GF-D8 (cell line): ENCODE results near the gene DCAF11.
"Not testable (repeated sequence)": the region's sequence is repeated elsewhere in the genome, so short reads cannot be mapped to it uniquely, and the experiment has no call there.

Experiments
- DNase-seq: peaks from one replicate; lab custom pipeline; 2025; lab: John Stamatoyannopoulos, UW

The DCAF11 gene

DNA sequence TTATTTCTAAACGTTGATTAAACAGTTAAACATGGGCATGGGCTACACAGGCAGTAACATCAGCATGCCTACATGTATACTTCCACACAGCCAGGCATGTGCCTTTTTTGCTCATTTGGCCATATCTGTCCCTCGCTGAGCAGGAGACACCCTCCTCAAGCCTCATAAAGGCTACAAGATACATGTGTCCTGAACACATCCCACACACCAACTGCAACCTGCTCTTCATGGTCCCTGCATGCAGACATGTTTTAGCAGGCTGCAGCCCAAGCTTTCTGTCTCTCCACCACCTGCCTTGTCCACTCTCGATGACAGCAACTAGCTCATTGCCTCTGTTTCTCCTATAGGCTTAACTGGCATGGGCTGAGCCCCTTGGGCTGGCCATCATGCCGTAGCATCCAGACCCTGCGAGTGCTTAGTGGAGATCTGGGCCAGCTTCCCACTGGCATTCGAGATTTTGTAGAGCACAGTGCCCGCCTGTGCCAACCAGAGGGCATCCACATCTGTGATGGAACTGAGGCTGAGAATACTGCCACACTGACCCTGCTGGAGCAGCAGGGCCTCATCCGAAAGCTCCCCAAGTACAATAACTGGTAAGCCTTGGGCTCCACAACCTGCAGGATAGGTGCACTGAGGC lies 17.9 kb upstream of the DCAF11 start:
- DNase-seq: no peak

DNA sequence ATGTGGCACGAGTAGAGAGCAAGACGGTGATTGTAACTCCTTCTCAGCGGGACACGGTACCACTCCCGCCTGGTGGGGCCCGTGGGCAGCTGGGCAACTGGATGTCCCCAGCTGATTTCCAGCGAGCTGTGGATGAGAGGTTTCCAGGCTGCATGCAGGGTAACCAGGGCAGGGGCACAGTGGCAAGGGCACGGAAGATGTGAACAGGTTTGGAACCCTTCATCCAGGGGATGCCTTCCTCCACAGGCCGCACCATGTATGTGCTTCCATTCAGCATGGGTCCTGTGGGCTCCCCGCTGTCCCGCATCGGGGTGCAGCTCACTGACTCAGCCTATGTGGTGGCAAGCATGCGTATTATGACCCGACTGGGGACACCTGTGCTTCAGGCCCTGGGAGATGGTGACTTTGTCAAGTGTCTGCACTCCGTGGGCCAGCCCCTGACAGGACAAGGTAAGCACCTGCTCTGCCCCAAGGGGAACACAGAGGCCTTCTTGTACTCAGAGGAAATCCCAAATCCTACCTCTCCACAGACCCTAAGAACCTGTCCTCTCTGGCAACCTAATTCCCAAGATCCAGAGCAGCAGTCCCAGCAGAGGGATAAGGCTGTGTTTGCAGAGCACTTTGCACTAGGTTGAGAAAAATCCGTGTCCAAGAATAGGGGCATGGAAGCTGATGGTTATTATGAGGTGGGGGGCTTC lies 16.2 kb upstream of the DCAF11 start:
- DNase-seq: no peak

DNA sequence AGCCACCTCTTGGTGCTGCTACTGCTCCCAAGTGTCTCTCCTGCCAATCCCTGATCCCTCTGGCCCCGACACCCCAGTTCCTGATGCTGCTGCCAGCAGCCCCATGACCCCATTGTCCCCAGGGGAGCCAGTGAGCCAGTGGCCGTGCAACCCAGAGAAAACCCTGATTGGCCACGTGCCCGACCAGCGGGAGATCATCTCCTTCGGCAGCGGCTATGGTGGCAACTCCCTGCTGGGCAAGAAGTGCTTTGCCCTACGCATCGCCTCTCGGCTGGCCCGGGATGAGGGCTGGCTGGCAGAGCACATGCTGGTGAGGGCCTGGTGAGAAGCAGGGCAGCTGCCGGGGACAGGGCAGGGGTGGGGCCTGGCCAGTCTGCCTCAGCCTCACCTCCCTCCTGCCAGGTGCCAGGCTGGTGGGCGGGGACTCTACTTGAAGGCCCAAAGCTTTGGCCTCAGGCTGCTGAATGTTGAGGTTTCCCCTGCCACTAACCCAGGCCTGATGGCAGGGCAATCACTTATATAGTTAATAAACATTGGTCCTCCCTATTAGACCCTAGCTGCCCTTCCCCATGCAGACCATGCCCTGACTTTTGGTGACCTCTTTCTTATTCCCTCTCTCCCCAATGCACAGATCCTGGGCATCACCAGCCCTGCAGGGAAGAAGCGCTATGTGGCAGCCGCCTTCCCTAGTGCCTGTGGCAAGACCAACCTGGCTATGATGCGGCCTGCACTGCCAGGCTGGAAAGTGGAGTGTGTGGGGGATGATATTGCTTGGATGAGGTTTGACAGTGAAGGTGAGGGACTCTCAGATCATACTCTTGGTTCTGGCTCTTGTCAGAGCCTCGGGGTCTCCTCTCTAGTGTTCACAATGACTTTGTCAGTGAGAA lies 15.4 kb upstream of the DCAF11 start:
- DNase-seq: no peak

DNA sequence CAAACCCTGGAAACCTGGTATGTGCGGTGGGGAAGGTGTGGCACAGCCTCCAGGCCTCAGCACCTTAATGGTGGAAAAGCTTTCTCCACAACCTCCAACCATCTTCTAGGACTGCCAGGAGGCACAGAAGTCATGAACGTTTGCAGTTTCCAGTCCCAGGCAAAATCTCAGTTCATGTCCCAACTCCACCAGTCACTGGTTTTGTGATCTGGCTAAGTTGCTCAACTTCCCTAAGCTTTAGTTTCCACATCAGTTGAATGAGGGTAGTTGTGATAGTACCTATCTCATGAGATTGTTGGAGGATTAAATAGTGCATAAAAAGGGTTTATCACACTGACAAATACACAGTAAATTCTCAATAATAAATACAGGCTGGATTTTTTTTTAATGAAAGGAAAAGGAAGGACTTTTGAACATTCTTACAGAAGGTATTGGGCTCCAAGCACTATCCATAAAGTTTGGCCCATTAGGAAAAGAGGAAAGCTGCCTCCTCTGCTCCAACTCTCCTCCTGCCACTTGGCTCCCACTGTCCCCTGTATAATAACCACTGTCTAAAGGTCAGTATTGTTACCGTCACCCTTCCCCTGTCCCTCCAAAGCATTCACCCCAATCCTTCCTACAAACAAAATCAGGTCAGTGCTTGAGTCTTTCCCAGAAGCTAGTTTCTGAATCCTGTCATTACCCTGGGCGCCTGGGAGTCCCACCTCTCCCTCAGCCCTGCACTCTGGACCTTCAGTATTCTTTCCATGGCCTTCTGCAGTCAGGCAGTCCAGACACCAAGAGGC lies 14.2 kb upstream of the DCAF11 start:
- peak; percentile 8 for DNase-seq

DNA sequence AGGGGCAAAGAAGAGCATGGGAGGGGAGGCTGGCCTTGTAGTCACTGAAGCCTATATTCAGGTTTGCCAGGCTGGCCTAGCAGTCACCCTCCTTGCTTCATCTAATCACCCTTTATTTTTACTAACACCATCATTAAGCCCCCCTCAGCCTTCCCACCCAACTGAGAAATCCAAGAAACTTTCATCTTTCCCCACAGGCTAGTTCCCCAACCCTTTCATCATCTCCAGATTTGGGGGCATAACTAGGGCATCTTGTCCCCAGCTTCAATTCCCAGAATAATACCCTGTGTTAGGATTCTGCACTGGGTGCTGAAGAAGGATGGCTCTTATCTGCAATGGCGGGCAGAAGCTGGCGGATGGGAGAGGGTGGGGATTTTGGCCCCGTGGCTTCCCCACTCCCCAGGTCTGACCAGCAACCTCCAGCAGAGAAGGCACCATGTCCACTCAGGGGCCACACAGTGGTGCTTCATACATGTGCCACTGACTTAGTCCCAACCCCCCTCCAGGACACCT lies 13.5 kb upstream of the DCAF11 start:
- no peak for DNase-seq

DNA sequence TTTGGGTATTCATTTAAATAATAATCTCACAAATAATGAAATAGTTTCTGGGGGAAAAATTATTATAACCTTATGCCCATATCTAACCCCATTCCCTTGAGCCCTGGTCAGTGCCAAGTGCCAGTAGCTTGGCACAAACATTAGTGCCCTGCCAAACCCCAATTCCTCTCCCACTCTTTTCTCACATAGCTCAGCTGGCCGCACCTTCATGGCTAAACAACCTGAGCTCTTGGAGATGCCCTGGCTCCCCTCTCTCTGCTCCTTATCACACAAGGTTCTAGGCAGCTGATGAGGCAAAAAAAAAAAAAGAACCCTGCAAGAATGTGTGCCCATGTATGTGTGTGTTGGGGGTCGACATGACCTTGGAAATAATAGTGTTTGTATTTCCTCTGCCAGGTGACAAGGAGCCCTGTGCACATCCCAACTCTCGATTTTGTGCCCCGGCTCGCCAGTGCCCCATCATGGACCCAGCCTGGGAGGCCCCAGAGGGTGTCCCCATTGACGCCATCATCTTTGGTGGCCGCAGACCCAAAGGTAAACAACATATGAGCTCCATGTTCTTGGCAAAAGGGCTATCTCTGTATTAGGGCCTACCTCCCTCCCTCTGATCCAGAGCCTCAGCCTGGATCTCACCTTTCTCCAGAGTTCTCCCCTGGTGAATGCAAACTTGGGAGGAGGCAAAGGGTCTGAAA lies 12.1 kb upstream of the DCAF11 start:
- DNase-seq: no peak

DNA sequence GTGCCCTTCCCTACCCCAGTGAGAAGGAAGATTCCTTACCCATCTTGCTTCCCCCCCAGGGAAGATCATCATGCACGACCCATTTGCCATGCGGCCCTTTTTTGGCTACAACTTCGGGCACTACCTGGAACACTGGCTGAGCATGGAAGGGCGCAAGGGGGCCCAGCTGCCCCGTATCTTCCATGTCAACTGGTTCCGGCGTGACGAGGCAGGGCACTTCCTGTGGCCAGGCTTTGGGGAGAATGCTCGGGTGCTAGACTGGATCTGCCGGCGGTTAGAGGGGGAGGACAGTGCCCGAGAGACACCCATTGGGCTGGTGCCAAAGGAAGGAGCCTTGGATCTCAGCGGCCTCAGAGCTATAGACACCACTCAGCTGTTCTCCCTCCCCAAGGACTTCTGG lies 11.1 kb upstream of the DCAF11 start:
- no peak for DNase-seq

DNA sequence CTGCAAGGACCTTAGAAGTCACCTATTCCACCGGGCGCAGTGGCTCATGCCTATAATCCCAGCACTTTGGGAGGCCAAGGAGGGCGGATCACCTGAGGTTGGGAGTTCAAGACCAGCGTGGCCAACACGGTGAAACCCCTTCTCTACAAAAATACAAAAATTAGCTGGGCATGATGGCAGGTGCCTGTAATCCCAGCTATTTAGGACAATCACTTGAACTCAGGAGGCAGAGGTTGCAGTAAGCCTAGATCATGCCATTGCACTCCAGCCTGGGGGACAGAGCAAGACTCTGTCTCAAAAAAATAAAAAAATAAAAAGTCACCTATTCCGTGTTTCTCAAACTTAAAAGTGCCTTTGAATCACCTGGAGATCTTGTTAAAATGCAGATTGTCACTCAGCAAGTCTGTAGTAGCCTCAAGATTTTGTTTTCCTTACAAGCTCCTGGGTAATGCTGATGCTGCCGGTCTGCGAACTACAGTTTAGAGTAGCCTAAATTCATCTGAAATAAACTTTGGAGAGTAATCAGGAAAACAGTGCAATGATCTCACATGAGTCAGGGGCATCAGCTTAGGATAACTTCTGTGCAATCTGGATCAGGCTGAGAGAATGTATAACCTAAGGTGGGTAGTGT lies 8.9 kb upstream of the DCAF11 start:
- not testable (repeated sequence) for DNase-seq

DNA sequence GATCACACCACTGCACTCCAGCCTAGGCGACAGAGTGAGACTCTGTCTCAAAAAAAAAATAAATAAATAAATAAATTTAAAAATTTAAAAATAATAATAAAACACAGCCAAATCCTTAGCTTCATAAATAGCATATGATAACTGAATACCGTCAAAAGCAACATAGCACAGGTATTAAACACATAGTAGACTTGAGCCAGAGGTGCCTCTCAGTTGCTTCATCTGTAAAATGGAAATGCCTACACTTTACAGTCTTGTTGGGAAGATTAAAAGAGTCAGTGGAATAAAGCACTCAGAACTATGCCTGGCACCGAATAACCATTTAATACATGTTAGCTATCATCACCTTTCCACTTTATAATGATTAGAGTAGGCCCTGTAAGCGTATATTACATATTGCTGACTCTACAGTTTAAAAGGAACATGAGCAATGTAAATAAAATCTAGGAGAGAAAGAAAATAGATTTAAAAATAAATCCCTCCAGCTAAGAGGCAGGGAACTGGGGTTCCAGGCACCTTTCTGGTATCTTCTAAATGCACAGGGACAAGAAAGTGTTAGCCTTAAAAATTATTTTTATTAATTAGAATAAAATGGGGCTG lies 7.8 kb upstream of the DCAF11 start:
- DNase-seq: no peak

DNA sequence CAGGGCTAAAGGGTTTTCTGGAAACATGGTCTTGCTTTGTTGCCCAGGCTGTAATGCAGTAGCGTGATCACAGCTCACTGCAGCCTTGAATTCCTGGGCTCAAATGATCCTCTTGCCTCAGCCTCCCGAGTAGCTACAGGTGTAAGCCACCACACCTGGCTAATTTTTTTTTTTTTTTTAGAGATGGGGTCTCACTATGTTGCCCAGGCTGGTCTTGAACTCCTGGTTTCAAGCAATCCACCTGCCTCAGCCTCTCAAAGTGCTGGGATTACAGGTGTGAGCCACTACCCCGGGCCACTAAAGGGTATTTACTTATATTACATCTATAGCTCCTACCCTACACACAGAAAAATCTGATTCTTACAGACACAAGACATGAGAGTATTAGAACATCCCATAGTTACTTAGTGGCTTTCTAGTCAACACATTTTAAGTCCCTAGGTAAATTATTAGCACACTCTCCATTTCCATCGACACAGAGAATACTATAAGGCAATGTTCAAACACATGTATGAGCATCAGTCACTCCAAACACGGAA lies 6.2 kb upstream of the DCAF11 start:
- DNase-seq: no peak

DNA sequence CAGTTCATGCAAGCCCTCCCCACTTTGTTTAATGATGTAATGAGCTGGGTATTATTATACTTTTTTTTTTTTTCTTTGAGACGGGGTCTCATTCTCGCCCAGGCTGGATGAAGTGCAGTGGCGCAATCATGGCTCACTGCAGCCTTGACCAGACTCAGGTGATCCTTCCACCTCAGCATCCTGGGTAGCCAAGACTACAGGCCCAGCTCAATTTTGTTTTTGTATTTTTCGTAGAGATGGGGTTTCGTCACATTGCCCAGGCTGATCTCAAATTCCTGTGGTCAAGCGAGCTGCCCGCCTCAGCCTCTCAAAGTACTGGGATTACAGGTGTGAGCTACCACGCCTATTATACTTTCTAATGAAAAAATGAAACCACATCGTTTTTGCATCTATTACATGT lies 4.5 kb upstream of the DCAF11 start:
- no peak for DNase-seq

DNA sequence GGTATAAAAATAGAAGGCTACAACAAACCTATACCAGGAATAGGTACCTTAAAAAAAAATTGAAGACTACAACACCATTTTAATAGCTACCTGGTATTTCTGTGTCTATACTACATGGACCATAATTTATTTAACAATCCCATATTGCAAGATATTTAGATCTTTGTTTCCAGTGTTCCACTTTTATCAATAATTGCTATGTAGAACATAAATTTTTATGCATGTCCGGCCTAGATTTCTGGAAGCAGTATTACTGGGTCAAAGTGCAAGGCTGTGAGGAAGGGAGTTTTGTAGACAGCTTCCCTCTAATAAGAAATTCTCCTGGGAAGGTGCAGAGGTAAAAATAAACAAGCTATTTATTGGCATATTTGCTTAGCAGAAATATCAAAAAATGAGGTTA lies 4.1 kb upstream of the DCAF11 start:
- DNase-seq: no peak

DNA sequence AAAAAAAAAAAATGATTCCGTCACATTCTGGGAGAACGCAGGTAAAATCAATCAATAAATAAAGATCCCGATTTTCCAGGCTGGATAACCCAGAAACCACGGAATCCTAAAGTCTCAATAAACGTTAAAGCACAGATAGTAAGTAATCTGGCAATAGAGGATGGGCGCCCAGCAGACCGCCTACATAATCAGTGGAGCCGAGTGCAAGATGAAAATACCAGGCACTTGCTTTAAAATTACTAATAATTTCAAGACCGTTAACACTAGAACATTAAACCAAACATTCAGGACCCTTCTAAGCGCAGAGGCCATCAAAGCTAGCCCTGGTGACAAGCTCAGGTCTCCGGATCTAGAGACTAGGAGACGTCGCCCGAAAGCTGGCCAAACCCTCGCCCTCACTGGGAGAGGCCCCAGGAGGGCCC lies 1.2 kb upstream of the DCAF11 start:
- no peak for DNase-seq

DNA sequence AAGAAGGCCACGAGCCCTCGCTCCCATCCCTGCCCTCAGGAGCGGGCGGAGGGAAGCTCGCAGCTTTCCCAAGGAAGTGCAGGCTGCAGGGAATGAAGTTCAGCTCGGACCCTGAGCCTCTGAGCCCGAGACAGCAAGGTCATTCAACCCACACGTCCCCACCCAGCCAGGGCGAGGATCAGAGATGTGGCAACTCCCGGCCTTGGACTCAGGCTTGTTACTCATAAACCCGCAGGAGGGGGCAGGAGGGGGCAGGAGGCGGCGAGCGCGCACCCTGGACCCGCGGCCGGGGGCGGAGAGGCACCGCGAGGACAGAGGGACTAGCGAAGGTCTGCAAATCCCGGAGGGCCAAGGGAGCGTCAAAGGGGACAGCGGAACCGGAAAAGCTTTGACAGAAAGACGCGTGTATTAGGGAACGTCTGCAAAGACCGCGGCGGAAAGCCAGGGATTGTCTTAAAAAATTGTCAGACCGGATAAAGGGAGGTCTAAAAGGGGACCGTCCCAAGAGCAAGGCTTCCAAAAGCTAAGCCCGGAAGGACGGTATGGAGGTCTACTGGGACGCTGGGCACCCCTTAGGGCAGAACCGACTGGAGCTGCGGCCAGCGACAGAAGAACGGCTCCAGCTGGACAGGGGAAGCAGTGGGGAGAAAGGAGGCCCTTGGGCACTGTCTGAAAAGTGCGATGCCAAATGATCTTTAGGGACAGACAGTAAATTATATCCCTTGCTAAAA lies 611 bp upstream of the DCAF11 start:
- DNase-seq: peak; percentile 90

DNA sequence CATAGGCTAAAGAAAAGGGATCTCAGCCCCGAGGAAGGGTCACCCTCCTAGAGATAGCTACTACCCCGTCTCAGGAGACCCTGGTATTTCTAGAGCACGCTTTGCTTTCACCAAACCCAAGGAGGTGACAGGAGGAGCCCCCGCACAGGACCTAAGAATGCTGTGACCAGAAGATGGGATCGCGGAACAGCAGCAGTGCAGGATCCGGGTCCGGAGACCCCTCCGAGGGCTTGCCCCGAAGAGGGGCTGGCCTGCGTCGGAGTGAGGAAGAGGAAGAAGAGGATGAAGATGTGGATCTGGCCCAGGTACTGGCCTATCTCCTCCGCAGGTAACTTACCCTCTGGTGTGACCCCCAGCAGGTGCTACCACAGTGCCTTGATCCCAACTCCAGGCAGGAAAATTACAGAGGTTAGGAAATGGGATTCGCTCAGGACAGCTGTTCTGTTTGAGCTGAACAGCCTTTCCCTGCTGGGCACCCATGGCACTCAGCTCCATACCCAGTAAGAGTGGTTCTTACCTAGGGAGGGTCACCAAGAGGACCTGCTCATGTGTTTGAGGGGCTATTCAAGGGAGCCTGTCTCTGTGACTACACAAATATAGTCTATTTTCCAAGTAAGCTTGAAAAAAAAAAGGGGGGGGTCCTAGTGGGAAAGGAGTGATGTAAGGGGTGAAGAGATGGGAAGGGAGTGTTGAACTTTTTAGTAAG lies 998 bp downstream of the DCAF11 start:
- no peak for DNase-seq

DNA sequence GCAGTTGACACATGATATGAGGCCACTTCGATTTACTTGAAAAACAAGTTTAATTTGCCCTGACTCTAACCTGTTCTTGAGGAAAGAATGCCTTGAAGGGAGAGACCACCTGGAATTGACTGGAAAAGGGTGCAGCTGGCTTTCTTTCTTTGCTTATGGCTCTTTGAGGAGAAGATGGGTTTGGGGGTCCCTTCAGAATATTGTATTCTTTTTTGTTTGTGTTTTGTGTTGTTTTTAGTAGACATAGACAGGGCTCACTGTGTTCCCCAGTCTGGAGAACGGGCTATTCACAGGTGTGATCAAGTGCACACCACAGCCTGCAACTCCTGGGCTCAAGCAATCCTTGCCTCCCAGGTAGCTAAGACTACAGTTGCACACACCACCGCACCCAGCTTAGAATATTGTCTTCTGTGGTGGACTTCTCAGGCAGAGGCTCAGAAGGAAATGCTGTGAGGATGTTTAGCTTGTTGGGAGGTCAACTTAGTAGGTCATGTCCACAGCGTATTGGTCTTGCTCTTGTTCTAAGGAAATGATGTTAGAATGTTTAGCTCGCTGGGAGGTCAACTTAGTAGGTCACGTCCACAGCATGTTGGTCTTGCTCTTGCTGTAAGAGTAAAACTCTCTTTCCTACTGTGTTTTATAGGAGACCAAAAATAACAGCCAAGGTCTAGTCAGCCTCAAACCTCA lies 1.7 kb downstream of the DCAF11 start:
- DNase-seq: no peak

DNA sequence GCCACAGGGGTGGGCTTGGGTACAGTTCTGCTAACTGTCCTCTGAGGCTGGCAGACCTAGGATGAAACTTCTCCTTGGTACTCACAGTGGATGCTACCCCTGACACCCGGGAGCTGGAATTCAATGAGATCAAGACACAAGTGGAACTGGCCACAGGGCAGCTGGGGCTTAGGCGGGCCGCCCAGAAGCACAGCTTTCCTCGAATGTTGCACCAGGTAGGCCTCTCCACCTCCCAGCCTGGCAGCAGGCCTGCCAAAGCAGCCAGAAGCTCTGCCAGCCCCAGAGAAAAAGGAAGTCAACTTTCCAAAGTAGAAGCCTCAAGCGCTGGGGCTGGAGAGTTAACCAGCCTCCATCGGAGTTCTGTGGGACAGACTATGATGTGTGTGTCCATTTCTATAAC lies 2.6 kb downstream of the DCAF11 start:
- no peak for DNase-seq

DNA sequence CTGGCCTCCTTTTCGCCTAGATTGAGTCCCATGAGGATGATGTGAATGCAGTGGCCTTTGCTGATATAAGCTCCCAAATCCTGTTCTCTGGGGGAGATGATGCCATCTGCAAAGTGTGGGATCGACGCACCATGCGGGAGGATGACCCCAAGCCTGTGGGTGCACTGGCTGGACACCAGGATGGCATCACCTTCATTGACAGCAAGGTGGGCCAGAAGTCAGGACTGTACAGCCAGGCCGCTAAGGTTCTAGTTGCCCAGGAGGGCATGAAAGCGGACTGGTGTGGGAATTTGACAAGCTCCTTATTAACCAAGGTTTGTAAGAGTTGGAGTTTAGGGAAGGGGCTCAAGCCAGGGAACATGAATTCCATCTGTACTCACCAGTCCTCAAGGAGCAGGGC lies 5.1 kb downstream of the DCAF11 start:
- DNase-seq: no peak
